Left ventricle myocardium inferior (tissue), 1 donor: ENCODE measurements around the gene FAM131B. TPM values are rescaled to one million over a fixed set of nuclear protein-coding genes. Genes with fewer than 3 reads are reported as not detected.
A peak's percentile ranks its signal among the peaks of the same experiment; 100 is the strongest.

Experiments used
- DNase-seq: peaks from one replicate; pipeline ENCODE4 v3.0.0-alpha.2; 2020
- H3K27ac ChIP-seq: fragments of 200-600 bp; replicated peaks from 2 replicates; pipeline ENCODE4 v1.8.0; 2021
- H3K27me3 ChIP-seq: fragments of 200-600 bp; 2 replicates; pipeline ENCODE4 v1.8.0; 2021; ENCODE audit warnings: low read depth
- H3K36me3 ChIP-seq: fragments of 200-600 bp; 2 replicates; pipeline ENCODE4 v1.8.0; 2021
- H3K4me1 ChIP-seq: fragments of 200-600 bp; 2 replicates; pipeline ENCODE4 v1.8.0; 2021
- H3K4me3 ChIP-seq: fragments of 200-600 bp; 2 replicates; pipeline ENCODE4 v1.8.0; 2021; ENCODE audit warnings: mild to moderate bottlenecking, moderate library complexity
- H3K9me3 ChIP-seq: fragments of 200-600 bp; replicated peaks from 2 replicates; pipeline ENCODE4 v1.8.0; 2021
- CTCF ChIP-seq: fragments of 200-600 bp; IDR thresholded peaks from 2 replicates; pipeline ENCODE4 v1.8.0; 2021; ENCODE audit warnings: antibody characterized with exemption, mild to moderate bottlenecking, borderline replicate concordance
- intact Hi-C: fragments of 100-400 bp; cut with micrococcal nuclease; formaldehyde crosslinking; loops from one replicate; pipeline ENCODE4 v1.11.0; 2022
- total RNA-seq: library from RNA; stranded (reverse); fragmentation: NEBNext Ultra II Directional; extraction: Animal tissue kit (Norgen Biotek cat#: 25700); gene quantifications from one replicate; pipeline ENCODE4 v1.2.1, GENCODE V29; 2021
- donor health status: DM: no; HTN: yes; CAD: no; lungs with severe emphysema.

FAM131B gene
- total RNA-seq, 1 donor from 2014 or later: 0.47 TPM

GRCh38 chr7:143361552-143362130, 872 bp downstream of the FAM131B start:
- Histone ChIP-seq H3K27me3 (peaks cover 83% of the 10 kb centered on the region), H3K36me3 (no peaks in the 10 kb centered on the region), H3K4me3 (peak overlapping the region; percentile 68), H3K9me3 (no peaks in the 10 kb centered on the region), H3K27ac (no peak overlapping the region), H3K4me1 (peaks cover 19% of the 10 kb centered on the region)
- TF ChIP-seq CTCF: no peak
- intact Hi-C loops: loop anchor here (10.0 kb wide), 1 partner anchor 53 kb away; no protein-coding TSS in a partner anchor
- no peak for DNase-seq

GRCh38 chr7:143360788-143361551, 1.5 kb downstream of the FAM131B start:
- intact Hi-C loops: loop anchor here (10.0 kb wide), 1 partner anchor 54 kb away; no protein-coding TSS in a partner anchor
- H3K4me3 ChIP-seq: peak overlapping the region; percentile 68
- no peak for DNase-seq
- no peak overlapping the region for H3K27ac ChIP-seq
- TF ChIP-seq CTCF: no peak
- peaks cover 19% of the 10 kb centered on the region for H3K4me1 ChIP-seq
- no peaks in the 10 kb centered on the region for H3K9me3 ChIP-seq
- H3K27me3 ChIP-seq: peaks cover 86% of the 10 kb centered on the region
- H3K36me3 ChIP-seq: no peaks in the 10 kb centered on the region

- H3K36me3 ChIP-seq: no peaks in the 10 kb centered on the region
- peaks cover 85% of the 10 kb centered on the region for H3K27me3 ChIP-seq
- no peak for TF ChIP-seq CTCF
- H3K4me1 ChIP-seq: peaks cover 19% of the 10 kb centered on the region
- H3K4me3 ChIP-seq: no peak overlapping the region
- intact Hi-C loops: loop anchor here (10.0 kb wide), 1 partner anchor 55 kb away; no protein-coding TSS in a partner anchor
- no peak overlapping the region for H3K27ac ChIP-seq
- DNase-seq: no peak
- no peaks in the 10 kb centered on the region for H3K9me3 ChIP-seq
These were observed 2.7 kb downstream of the FAM131B start for GRCh38 chr7:143359771-143360353.

- Histone ChIP-seq H3K4me1 (peaks cover 19% of the 10 kb centered on the region), H3K9me3 (no peaks in the 10 kb centered on the region), H3K27ac (no peak overlapping the region), H3K36me3 (no peaks in the 10 kb centered on the region), H3K4me3 (no peak overlapping the region), H3K27me3 (peaks cover 81% of the 10 kb centered on the region)
- TF ChIP-seq CTCF: no peak
- intact Hi-C loops: no loop called here
- DNase-seq: no peak
These were observed 3.9 kb downstream of the FAM131B start for GRCh38 chr7:143358626-143359025.

GRCh38 chr7:143356414-143357050, 6.0 kb downstream of the FAM131B start:
- peaks cover 77% of the 10 kb centered on the region for H3K27me3 ChIP-seq
- H3K36me3 ChIP-seq: no peaks in the 10 kb centered on the region
- no peak overlapping the region for H3K27ac ChIP-seq
- DNase-seq: no peak
- no peaks in the 10 kb centered on the region for H3K9me3 ChIP-seq
- no peak for TF ChIP-seq CTCF
- peaks cover 3% of the 10 kb centered on the region for H3K4me1 ChIP-seq
- intact Hi-C loops: no loop called here
- no peak overlapping the region for H3K4me3 ChIP-seq
